GM18909 (cell line): ENCODE results near the gene PPAN.

Experiments
- ATAC-seq: cut with Tn5 transposase; IDR thresholded peaks from one replicate; pipeline ENCODE4 v1.9.1; 2021; ENCODE audit warnings: mild to moderate bottlenecking; ENCODE audit not compliant: unreplicated experiment, poor library complexity

Gene PPAN

DNA sequence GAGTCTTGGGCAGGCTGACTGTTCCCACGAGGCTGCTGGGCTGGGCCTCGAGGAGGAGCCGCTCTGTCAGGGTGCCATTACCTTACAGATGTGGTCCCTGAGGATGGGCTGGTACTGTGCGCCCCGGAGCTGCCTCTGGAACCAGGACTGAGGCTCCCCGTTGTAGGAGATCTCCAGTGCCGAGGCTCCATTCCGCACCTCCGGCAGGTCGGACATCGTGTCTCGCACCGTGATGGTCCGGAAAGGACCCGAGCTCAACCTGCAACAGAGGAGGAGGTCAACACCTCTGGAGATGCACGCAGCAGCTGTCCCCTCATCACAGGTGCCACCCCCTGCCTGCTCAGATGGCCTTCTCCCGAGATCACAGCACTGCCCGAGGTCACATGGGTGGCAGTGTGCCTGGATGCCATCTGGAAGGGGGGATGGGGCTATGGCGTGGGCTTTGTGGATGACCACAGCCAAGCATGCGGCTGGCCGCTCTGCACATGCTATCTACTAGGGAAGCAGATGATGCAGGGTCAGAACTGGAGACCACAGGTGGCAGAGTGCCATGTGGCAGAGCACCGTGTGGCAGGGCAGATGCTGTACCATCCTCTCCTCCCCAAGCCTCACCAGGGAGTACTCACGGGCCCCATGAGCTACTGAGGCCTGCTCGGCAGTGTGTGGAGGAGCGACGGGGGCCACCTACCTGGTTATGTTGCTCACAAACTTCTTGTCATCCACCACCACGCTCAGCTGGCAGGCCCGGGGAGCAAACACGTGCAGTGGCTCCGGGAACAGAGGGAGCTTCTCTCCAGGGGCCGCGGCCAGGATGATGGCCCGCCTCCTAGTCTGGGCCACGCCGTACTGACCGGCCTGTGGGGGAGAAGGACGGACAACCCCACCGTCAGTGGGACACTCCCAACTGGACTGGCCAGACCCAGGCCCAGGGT, 31.9 kb downstream of the PPAN start:
- ATAC-seq = no peak

DNA sequence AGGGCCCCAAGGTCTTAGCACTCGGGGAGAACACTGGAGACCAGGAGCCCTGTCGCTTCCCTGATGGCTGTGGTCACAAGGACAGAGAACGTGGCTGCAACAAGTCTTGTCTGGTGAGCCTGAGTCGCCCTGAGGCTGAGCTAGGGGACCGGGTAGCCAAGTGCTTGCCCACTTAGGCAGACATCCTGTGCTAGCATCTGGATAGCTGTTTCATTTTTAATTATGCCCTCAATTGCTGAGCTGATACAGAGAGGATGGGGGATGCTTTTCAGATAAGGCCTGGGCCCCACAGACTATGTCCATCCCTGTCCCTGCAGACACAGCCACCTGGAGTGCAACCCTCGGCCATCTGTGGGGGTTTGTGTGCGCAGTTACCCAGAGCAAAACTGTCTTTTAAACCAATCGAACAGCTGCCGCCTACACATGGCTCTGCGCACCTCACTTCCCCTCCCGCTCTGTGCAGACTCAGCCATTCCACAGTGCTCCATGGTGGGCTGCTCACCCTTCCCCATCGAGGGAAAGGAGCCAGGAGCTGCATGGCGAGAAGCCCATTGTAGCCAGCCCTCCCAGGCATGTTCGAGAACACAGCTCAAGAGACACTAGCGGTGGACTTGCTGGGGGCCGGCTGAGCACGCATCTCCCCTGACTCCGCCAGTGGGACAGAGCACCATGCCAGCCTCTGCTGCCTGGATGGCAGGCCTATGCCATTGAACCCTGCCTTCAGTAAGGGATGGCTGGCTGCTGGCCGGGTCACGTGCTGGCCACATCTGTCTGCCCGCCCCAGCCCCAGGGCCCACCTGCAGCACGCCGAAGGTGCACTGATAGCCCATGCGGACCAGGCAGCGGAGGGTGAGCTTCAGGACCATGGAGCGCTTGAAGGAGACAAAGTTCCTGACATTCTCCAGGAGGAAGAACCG, 33.0 kb downstream of the PPAN start:
- no peak for ATAC-seq

DNA sequence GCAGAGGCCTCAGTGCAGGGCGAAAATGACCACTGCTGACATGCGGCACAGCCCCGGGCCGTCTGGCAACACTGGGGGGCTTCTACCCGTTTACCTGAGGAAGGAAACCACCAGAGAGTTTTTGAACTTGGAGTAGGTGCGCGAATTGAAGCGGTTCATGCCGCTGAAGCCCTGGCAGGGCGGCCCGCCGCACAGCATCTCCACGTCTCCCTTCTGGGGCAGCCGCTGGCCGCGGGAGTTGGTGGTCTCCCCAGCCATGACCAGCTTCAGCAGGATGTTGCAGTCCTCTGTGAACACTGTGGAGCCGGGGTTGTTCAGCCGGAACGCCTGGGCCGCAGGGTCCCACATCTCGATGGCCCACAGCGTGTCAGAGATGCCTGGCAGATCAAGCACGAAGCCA, 33.8 kb downstream of the PPAN start:
- no peak for ATAC-seq

DNA sequence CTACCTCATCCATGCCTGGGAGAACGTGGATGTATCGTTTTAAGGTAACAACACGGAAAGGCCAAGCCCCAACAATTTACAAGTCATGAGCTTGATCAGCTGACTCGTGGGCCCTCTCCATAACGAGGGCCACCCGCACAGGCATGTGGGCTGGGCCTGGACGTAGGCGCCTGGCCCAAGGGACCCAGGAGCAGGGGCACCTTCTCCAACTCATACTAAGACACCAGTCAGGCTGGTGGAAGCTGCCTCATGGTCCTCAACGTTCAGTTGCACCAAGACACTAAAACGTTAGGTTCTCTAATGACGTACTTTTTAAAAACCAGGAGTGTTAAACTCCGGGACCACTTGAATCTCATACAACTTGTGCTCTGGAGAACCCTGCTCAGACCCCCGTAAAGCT, 35.3 kb downstream of the PPAN start:
- ATAC-seq = no peak

DNA sequence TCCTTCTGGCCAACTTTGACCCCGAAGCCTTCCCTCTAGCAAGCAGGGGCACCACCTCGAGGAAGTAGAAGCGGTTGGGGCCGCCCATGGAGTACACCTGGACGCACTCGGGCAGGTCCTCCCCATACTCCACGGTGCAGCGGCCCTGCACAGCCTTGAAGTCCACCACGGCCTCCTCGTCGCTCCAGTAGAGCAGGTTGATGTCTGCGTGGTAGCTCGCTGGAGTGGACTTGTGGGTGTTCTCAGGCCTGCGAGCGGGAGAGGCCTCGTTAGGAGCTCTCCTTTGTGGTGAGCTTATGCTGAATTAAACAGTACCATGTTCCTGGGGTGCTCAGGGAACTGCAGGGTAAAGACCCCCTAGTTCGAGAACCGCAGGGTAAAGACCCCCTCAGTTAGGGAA, 35.8 kb downstream of the PPAN start:
- ATAC-seq = no peak

DNA sequence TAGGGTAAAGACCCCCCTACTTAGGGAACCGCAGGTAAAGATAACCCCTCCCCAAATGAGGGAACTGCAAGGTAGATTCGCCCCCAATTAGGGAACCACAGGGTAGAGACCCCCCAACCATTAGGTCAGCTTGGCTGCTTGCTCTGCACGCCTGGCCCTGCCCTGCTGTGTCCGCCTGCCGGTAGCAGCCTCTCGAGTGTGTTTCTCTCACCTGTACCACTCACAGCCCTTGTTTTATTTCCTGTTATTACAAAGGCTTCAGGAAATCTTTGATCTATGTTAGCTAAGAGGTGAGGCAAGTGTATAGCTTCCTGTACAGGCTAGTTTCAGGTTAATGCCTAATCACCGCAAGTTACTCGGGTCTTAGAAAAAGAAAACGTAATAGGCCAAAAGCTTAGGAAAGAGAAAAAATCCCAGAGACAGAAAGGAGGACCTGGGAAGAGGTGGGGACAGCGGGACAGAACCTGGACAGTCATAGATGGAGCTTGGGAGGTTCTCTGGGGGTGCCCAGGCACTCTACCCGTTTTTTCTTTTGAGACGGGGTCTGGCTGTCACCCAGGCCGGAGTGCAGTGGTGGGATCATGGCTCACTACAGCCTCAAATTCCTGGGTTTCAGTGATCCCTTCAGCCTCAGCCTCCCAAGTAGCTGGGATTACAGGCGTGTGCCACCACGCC, 36.7 kb downstream of the PPAN start:
- ATAC-seq = no peak

DNA sequence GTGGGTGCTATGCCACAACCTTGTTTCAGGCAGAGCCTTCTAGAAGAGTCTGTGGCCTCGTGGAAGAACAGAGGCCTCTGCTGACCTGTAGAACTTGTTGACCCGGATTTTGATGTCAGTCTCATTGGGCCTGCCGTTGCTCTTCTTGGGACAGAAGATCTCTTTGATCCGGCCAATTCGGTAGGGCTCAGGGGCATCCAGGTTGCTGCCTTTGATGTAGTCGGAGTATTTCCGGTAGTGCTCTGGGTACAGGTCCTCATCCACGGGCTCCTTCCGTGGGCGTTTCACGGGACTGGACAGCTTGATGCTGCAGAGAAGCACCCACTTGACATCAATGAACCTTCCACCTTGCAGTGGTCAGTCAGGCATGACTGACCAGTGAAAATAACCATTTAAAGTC, 37.5 kb downstream of the PPAN start:
- ATAC-seq = no peak

DNA sequence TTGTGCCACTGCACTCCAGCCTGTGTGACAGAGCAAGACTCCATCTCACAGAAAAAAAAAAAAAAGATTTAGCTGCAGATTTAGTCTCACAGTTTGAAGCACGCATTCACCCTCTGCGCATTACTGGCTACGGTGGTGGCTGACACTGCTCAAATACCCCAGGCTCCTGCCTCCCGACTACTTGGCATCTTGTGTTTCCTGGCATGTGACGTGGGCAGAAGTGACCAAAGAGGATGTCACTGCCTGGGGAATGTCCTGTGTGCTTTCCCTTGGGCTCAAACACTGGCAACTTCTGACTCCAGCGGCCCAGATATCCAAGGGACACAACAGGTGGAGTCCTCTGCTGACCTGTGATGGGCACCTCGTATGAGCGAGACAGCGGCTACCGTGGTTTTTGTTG, 38.2 kb downstream of the PPAN start:
- no peak for ATAC-seq

DNA sequence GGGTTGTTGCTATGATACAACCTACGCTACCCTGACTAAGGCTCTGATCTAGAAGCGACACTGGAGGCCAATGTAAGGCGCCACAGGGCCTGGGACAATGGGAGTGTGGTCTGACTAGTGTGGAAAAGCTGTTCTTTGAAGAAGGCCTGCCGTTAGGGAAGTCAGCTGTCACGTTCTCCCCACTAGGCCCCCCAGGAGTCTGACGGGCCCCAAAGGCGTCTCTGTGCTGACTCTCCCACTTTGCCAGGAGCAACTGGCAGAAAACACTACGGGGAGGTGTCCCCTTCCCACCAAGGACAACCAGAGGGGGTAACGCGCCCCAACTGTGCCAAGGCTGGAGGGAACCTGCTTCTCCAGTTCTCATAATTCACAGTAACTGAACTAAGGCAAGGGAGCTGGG, 38.9 kb downstream of the PPAN start:
- ATAC-seq = no peak

DNA sequence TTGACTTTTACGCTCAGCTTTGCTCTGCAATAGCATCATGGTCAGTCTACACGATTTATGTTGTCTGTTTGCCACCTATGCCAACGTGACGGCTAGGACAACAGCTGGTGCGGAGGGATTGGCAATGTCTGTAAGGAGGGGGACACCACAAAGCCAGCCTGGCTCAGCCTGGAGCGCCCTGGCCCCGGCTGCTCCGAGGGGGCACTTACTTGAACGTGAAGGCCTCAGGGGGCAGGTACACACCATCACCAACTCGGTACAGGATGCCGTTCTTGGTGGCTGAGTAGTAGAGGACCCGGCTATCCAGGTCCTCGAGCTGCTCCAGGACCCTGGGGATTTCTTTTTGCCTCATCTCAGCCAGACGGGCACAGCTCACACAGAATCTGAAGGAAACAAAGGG, 40.0 kb downstream of the PPAN start:
- no peak for ATAC-seq

DNA sequence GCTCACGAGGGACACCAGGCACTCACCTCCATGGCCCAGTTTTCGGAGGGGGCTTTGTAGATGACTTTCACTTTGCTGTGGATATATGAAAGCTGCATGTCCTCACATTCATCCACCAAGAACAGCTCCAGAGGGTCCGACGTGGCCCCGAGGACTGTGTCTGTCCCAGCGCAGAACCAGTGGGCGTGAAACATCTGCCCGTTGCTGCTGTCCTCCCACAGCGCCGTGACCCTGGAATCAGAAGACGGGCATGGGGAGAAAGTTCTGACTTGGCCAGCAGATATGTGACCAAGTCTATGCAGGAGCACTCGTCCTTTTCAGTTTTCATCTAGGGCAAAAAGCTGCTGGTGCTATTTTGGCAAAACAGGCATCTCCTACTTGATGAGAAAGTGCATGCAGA, 43.3 kb downstream of the PPAN start:
- no peak for ATAC-seq

DNA sequence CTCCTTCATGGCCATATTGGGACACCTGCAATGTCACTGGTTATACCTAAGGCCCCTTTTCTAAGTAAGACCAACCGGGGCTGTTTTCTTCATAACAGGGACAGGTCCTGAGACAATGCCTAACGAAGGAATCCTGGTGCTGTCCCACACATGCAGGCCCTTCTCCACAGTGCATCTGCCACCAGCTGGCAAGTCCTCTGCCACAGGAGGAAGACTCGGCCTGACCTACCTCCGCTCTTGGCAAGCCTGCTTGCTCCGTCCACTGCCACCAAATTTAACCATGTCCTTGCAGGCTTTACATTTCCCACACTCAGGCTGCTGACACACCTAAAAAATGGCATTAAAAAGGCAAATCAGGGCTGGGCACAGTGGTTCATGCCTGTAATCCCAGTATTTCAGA, 45.4 kb downstream of the PPAN start:
- ATAC-seq = no peak

DNA sequence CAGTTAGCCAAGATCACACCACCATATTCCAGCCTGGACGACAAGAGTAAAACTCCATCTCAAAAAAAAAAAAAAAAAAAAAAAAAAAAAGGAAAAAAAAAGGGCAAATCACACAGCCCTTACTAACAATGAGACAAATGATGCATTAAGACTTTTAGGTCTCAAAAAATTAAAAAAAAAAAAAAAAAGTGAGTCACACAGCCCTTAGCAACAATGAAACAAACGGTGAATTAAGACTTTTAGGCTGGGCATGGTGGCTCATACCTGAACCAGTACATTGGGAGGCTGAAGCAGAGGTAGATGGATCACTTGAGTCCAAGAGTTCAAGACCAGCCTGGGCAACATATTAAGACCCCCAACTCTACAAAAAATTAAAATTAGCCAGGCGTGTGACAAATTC, 45.9 kb downstream of the PPAN start:
- no peak for ATAC-seq

DNA sequence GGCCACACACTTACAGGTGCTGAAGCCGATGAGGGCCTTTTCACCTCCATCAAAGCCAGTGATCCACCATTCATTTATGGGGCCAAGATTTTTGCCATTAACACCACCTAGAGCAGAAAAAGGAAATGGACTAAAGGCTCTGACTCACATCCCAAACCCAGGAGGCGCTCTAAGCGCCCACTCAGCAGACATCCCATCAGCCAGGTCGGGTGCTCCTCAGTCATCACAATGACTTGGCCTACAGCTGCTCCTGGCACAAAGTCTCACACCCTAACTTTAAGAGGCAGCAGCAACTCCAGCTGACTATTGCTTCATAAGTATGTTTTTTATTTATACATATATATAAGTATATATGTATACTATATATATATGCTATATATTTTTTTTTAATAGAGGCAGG, 49.7 kb downstream of the PPAN start:
- ATAC-seq = no peak

DNA sequence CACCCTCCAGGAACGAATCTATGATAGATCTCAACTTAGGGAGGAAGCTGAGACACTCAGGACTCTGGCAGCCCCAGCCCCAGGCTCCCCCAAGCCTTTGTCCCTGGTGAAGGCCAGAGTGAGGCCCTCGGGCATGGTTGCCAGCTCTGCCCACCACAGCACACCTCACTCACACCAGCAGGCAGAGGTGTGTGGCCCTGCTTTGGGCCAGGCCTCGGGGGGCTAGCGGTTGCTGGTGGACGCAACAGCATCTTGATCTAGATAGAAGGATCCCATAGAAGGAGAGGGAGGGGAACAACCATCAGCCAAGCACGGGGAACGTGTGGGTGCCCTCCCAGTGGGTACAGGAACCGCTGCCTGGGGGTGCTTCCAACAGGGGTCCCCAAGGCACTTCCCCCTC, 51.9 kb downstream of the PPAN start:
- ATAC-seq = no peak

DNA sequence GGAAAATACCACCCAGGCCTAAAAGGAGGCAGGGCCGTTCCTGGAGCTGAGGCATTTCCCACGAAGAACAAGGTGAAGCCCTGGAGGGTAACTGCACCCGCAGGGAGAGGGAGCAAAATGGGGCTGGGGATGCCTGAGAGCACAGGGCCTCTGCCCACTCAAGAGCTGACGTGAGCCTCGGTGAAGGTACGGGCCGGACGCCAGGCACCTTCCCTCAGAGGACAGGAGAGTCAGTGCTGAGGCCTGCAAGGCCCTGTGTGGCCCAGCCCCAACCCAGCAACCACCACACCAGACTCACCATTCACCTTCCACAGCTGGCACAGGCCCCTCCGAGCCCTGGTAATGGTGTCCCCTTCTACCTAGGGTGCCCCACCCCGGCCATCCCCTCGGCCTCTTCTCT, 52.3 kb downstream of the PPAN start:
- ATAC-seq = no peak

DNA sequence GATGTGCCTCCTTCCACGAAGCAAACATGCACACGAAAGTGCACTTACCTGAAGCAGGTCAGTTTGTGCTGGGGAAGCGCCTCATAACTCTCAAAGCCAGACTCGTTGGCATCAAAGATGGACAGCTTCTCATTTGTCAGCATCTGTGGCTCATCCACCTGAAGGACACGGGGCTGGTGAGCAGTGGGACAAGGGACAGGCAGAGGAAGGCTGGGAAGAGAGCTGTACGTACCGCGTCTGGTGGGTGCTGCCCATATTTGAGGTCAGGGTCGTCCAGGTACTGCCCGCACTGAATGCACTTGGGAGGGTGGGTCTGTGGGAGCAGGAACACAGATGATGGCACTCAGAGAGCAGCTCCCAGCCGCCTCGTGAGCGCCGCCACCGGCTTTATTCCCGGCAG, 53.4 kb downstream of the PPAN start:
- no peak for ATAC-seq
